Activated CD8-positive, alpha-beta T cell treated with anti-CD3 and anti-CD28 coated beads, Interleukin-2, amount 10 ng/mL, durations not matched to agents 7 days and 5 days (primary cell): ENCODE measurements around the gene ZG16B. TPM values are rescaled to one million over a fixed set of nuclear protein-coding genes. Genes with fewer than 3 reads are reported as not detected.

Experiments used
- ATAC-seq: fragments of 150-1000 bp; cut with Tn5 transposase; one replicate; pipeline ENCODE4 v1.10.0; 2021; ENCODE audit warnings: moderate library complexity
- CTCF ChIA-PET: fragments of 350-600 bp; sonication (Branson Sonifier 250); formaldehyde crosslinking; loops from one replicate; lab custom pipeline; 2021; ENCODE audit warnings: antibody characterized with exemption; lab: Charles Lee
- POLR2A ChIA-PET: fragments of 350-600 bp; sonication (Branson Sonifier 250); formaldehyde crosslinking; loops from one replicate; lab custom pipeline; 2021; ENCODE audit warnings: antibody characterized with exemption; lab: Charles Lee
- DNase-seq: peaks from one replicate; pipeline ENCODE4 v3.0.0-alpha.2; 2020
- H3K27ac Mint-ChIP-seq: one replicate; pipeline ENCODE4 v1.8.0; 2021; ENCODE audit warnings: mild to moderate bottlenecking, mixed read lengths
- H3K27me3 Mint-ChIP-seq: one replicate; pipeline ENCODE4 v1.8.0; 2021; ENCODE audit warnings: low read depth, mixed read lengths
- H3K36me3 Mint-ChIP-seq: one replicate; pipeline ENCODE4 v1.8.0; 2021; ENCODE audit warnings: low read depth, mixed read lengths
- H3K4me1 Mint-ChIP-seq: one replicate; pipeline ENCODE4 v1.8.0; 2021; ENCODE audit warnings: low read depth, mixed read lengths
- H3K4me3 Mint-ChIP-seq: one replicate; pipeline ENCODE4 v1.8.0; 2021; ENCODE audit warnings: mild to moderate bottlenecking, mixed read lengths
- H3K9me3 Mint-ChIP-seq: one replicate; pipeline ENCODE4 v1.8.0; 2022; ENCODE audit warnings: mixed read lengths; ENCODE audit not compliant: insufficient read depth
- total RNA-seq, 2 experiments: library from RNA; stranded (reverse); gene quantifications; one replicate each; pipeline ENCODE4 v1.2.3, GENCODE V29; 2021

ZG16B gene
- total RNA-seq, 2 experiments from 2014 or later: 2.9 to 3.7 TPM

GRCh38 chr16:2827831-2828520, 2.1 kb upstream of the ZG16B start:
- no peaks in the 10 kb centered on the region for H3K27me3 Mint-ChIP-seq

GRCh38 chr16:2828521-2828840, 1.6 kb upstream of the ZG16B start:
- ChIA-PET CTCF (interaction anchor here (1.9 kb wide), 1 partner anchor 11 kb away, joined by 8 read pairs; no protein-coding TSS in a partner anchor), POLR2A (no interaction called here)
- Mint-ChIP-seq H3K27ac (no peak overlapping the region), H3K4me3 (no peak overlapping the region), H3K9me3 (no peaks in the 10 kb centered on the region), H3K27me3 (no peaks in the 10 kb centered on the region), H3K36me3 (peaks cover 4% of the 10 kb centered on the region), H3K4me1 (peaks cover 11% of the 10 kb centered on the region)
- ATAC-seq (no peak), DNase-seq (no peak)

More at GRCh38 chr16:2827831-2828520, 2.1 kb upstream of the ZG16B start:
- Mint-ChIP-seq H3K4me3 (no peak overlapping the region), H3K27ac (no peak overlapping the region), H3K4me1 (peaks cover 11% of the 10 kb centered on the region), H3K36me3 (peaks cover 4% of the 10 kb centered on the region), H3K9me3 (no peaks in the 10 kb centered on the region)
- ChIA-PET POLR2A (no interaction called here), CTCF (no interaction called here)
- DNase-seq (no peak), ATAC-seq (no peak)

- ChIA-PET POLR2A (no interaction called here), CTCF (interaction anchor here (1.9 kb wide), 1 partner anchor 10 kb away, joined by 8 read pairs; no protein-coding TSS in a partner anchor)
These were observed 1.1 kb upstream of the ZG16B start for GRCh38 chr16:2828876-2829430.

GRCh38 chr16:2830355-2830695, 222 bp downstream of the ZG16B start:
- peak overlapping the region; percentile 40 for H3K4me3 Mint-ChIP-seq
- H3K36me3 Mint-ChIP-seq: peaks cover 4% of the 10 kb centered on the region
- no peak for DNase-seq
- H3K27me3 Mint-ChIP-seq: no peaks in the 10 kb centered on the region
- no peak for ATAC-seq
- ChIA-PET CTCF (interaction anchor here (0.8 to 1.9 kb wide), 2 partner anchors 9 to 38 kb away, joined by 4 to 8 read pairs; no protein-coding TSS in a partner anchor), POLR2A (no interaction called here)
- peaks cover 11% of the 10 kb centered on the region for H3K4me1 Mint-ChIP-seq
- no peaks in the 10 kb centered on the region for H3K9me3 Mint-ChIP-seq
- peak overlapping the region; percentile 57 for H3K27ac Mint-ChIP-seq

More at GRCh38 chr16:2828876-2829430, 1.1 kb upstream of the ZG16B start:
- H3K9me3 Mint-ChIP-seq: no peaks in the 10 kb centered on the region
- no peak overlapping the region for H3K27ac Mint-ChIP-seq
- peaks cover 4% of the 10 kb centered on the region for H3K36me3 Mint-ChIP-seq
- no peaks in the 10 kb centered on the region for H3K27me3 Mint-ChIP-seq
- peaks cover 11% of the 10 kb centered on the region for H3K4me1 Mint-ChIP-seq
- DNase-seq: no peak
- ATAC-seq: no peak
- H3K4me3 Mint-ChIP-seq: no peak overlapping the region

GRCh38 chr16:2831203-2831602, 1.1 kb downstream of the ZG16B start:
- no peaks in the 10 kb centered on the region for H3K27me3 Mint-ChIP-seq
- no peak overlapping the region for H3K4me3 Mint-ChIP-seq
- CTCF ChIA-PET: interaction anchor here (2.0 kb wide), 1 partner anchor 37 kb away, joined by 7 read pairs; no protein-coding TSS in a partner anchor
- peaks cover 4% of the 10 kb centered on the region for H3K36me3 Mint-ChIP-seq
- no peak overlapping the region for H3K27ac Mint-ChIP-seq
- no peak for DNase-seq
- POLR2A ChIA-PET: no interaction called here
- ATAC-seq: no peak
- H3K9me3 Mint-ChIP-seq: no peaks in the 10 kb centered on the region
- H3K4me1 Mint-ChIP-seq: peaks cover 11% of the 10 kb centered on the region

GRCh38 chr16:2833776-2834175, 3.7 kb downstream of the ZG16B start:
- no peak for DNase-seq

GRCh38 chr16:2834968-2835367, 4.9 kb downstream of the ZG16B start:
- CTCF ChIA-PET: no interaction called here

More at GRCh38 chr16:2833776-2834175, 3.7 kb downstream of the ZG16B start:
- Mint-ChIP-seq H3K27me3 (peaks cover 6% of the 10 kb centered on the region), H3K36me3 (peaks cover 4% of the 10 kb centered on the region), H3K27ac (no peak overlapping the region), H3K4me3 (no peak overlapping the region), H3K4me1 (peaks cover 13% of the 10 kb centered on the region), H3K9me3 (no peaks in the 10 kb centered on the region)
- ChIA-PET POLR2A (no interaction called here), CTCF (no interaction called here)
- ATAC-seq: no peak

GRCh38 chr16:2835638-2836493, 5.8 kb downstream of the ZG16B start:
- POLR2A ChIA-PET: no interaction called here
- Mint-ChIP-seq H3K27ac (no peak overlapping the region), H3K27me3 (peaks cover 6% of the 10 kb centered on the region), H3K4me1 (peaks cover 16% of the 10 kb centered on the region), H3K4me3 (no peak overlapping the region), H3K36me3 (peaks cover 4% of the 10 kb centered on the region), H3K9me3 (no peaks in the 10 kb centered on the region)
- ATAC-seq (no peak), DNase-seq (no peak)
- CTCF ChIA-PET: interaction anchor here (0.8 to 1.0 kb wide), 2 partner anchors 32 to 85 kb away, joined by 3 read pairs; no protein-coding TSS in a partner anchor

More at GRCh38 chr16:2834968-2835367, 4.9 kb downstream of the ZG16B start:
- DNase-seq: no peak
- no peaks in the 10 kb centered on the region for H3K9me3 Mint-ChIP-seq
- ATAC-seq: no peak
- H3K36me3 Mint-ChIP-seq: peaks cover 4% of the 10 kb centered on the region
- no peak overlapping the region for H3K27ac Mint-ChIP-seq
- peaks cover 20% of the 10 kb centered on the region for H3K4me1 Mint-ChIP-seq
- H3K4me3 Mint-ChIP-seq: no peak overlapping the region
- POLR2A ChIA-PET: no interaction called here
- peaks cover 6% of the 10 kb centered on the region for H3K27me3 Mint-ChIP-seq

- no peak for DNase-seq
- Mint-ChIP-seq H3K4me1 (peaks cover 20% of the 10 kb centered on the region), H3K9me3 (no peaks in the 10 kb centered on the region), H3K27me3 (peaks cover 6% of the 10 kb centered on the region), H3K36me3 (peaks cover 4% of the 10 kb centered on the region), H3K27ac (no peak overlapping the region), H3K4me3 (no peak overlapping the region)
- ChIA-PET POLR2A (no interaction called here), CTCF (interaction anchor here (0.8 to 1.0 kb wide), 2 partner anchors 31 to 84 kb away, joined by 3 read pairs; no protein-coding TSS in a partner anchor)
- no peak for ATAC-seq
These were observed 6.8 kb downstream of the ZG16B start for GRCh38 chr16:2836646-2837508.

GRCh38 chr16:2838928-2839327, 8.8 kb downstream of the ZG16B start:
- CTCF ChIA-PET: interaction anchor here (0.6 to 2.9 kb wide), 23 partner anchors 9 to 142 kb away, joined by 3 to 151 read pairs (median 5); partner anchors contain the start of genes FLYWCH1, FLYWCH2, PKMYT1 and ZG16B
- DNase-seq: peak; percentile 71
- no peak overlapping the region for H3K4me3 Mint-ChIP-seq
- no peak overlapping the region for H3K27ac Mint-ChIP-seq
- no peaks in the 10 kb centered on the region for H3K36me3 Mint-ChIP-seq
- peak; percentile 81 for ATAC-seq
- H3K4me1 Mint-ChIP-seq: peaks cover 34% of the 10 kb centered on the region
- H3K27me3 Mint-ChIP-seq: peaks cover 6% of the 10 kb centered on the region
- H3K9me3 Mint-ChIP-seq: no peaks in the 10 kb centered on the region
- POLR2A ChIA-PET: interaction anchor here (0.8 to 1.8 kb wide), 3 partner anchors 27 to 62 kb away, joined by 3 to 14 read pairs (median 4); partner anchors contain the start of gene ELOB
